Activated CD4-positive, alpha-beta T cell treated with anti-CD3 and anti-CD28 coated beads, Interleukin-10, Interleukin-2, amounts not matched to agents 100 ng/mL and 50 ng/mL, durations not matched to agents 16 hours and 8 hours (primary cell): Measurements from ENCODE around the gene CDON.

Experiments
- DNase-seq: peaks from one replicate; pipeline ENCODE4 v3.0.0-alpha.2; 2020

The CDON gene

DNA sequence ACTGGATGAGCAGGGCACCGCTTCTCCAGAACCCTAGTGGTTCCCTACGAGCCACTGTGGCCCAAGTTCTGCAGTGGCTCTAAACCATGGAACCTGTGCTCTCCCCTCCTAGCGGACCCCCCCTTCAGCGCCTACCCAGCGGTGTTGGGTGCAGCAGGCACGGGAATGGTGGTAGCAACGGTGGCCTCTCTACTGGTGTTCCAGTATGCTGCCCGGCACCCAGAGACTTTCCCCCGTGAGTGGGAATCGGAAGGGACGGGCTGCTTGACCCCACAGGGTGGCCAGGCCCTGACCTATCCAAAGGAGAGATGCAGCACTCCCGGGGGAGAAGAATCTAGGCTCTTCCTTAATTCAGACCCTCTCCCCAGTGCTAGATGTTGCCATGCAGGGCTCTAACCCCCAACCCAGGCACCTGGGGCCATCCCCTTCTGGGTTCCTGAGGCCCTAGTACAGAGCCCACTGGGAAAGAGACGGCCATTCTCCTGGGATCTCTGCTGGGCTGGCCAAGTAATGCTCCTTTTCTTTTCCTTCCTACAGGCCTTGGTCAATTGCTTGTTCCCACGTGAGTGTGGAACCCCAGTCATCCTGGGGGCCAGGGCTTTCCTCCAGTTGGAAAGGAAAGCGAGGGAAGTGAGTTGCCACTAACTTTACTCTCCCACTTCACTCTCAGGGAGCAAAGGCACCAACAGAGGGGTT, 107.6 kb downstream of the CDON start:
- no peak for DNase-seq

DNA sequence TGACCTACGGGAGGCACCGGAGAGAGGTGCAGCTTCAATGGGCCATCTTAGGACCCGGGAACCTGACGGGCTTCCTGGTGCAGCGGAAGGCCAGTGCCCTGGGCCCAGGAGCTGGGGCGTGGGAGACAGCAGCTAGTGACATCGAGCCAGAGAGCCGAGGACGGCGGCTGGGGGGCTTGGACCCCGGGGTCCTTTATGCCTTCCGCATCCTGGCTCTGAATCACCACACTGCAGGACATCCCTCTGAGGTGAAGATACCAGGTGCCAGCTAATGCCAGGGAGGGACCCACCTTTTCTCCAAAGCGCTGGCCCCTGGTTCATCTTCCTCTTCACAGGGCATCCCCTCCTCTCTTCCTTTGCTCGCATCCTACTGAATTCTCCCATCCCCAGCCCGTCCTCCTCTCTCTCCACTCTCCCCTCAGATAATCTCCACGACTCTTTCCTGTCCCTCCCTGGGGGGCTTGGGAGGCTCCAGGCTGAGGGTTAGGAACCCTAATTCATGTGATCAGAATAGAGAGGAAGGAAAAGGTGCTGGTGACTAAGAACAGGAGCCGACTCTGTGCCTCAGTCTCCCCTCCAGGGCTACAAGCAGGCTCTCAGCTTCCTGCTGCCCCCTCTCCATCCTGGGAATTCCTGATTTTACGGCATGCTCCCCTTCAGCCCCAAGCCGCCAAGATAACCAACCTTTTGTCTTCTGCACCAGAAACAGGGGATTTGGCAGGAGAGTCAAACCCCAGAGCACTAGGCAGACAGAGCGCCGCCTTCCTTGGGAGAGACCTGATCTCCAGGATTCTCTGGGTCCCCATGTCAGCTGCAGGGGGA, 108.3 kb downstream of the CDON start:
- no peak for DNase-seq

GRCh38 chr11:125953401-125953935, 109.2 kb downstream of the CDON start:
- no peak for DNase-seq

- DNase-seq = no peak
Measured at GRCh38 chr11:125952973-125953372, 109.7 kb downstream of the CDON start.

GRCh38 chr11:125952559-125952958, 110.1 kb downstream of the CDON start:
- no peak for DNase-seq

DNA sequence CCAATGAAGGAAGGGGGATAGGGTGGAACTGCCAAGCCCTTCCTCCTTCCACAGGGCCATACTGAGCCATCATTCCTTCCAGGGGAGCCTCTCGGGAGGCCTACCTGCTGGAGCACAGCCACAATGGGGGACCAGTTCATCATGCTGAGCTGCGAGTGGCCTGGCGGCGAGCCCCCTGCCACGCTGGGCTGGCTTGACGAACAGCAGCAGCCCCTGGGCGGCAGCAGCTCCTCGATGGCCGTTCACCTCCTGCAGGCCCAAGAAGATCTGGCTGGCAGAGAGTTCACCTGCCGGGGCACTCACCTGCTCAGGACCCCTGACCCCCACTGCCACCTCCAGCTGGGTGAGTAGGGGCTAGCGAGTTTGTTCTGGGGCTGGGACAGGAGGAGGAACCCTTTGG, 110.9 kb downstream of the CDON start:
- no peak for DNase-seq

DNA sequence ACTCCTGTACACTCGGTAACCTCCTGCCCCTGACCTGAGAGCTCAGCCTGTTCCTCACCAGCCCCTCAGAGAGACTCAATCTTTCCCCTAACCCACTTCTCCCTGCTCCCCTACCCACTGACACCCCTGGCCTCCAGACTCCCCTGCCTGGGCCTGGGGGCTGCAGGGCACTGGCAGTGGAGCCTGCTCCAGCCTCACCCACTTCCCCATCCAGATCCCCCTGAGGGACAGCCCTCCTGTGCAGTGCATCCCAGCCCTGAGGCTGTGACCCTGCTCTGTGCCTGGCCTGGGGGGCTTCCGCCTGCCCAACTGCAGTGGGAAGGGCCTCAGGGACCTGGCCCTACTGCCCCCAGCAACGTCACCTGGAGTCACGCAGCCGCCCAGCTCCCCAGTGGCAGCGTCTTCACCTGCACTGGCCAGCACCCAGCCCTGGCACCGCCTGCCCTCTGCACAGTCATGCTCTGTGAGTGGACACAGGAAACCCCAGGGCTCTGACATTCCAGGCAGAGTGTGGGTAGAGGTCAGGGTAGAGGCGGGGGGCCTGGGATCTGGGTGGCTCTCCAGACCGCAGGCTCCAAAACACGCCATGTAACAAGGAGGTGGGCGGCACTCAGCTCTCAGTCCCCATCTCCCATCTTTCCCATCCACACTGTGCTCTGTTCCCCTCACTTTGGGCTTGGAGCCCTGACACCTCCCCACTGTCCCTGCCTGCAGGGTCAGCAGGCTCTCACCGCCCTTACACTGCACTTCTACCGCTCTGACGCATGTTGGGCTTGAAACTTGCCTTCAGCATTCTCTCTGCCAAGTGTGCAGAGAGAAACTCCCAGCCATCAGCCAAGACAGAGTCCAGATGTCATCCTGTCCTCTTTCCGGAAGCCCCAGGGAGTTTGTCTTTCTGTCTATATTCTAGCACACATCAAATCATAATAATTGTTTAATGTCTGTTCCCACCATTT, 111.7 kb downstream of the CDON start:
- DNase-seq = no peak

DNA sequence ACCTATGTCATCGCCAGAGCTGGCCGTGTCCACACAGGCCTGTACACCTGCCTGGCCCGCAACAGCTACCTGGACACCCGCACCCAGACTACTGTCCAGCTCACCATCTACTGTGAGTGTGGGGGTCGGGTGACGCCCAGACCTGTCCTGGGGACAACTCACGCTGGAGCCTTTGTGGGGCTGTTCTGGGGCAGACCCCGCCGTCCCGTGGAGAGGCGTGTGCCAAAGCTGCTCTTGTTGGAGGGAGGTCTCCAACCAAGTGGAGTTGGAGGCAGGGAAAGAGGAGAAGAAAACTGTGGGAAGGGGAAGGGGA, 112.5 kb downstream of the CDON start:
- DNase-seq = no peak

- DNase-seq = no peak
Measured at GRCh38 chr11:125949271-125950177, 113.1 kb downstream of the CDON start.

- no peak for DNase-seq
Measured at GRCh38 chr11:125948278-125949051, 114.2 kb downstream of the CDON start.

DNA sequence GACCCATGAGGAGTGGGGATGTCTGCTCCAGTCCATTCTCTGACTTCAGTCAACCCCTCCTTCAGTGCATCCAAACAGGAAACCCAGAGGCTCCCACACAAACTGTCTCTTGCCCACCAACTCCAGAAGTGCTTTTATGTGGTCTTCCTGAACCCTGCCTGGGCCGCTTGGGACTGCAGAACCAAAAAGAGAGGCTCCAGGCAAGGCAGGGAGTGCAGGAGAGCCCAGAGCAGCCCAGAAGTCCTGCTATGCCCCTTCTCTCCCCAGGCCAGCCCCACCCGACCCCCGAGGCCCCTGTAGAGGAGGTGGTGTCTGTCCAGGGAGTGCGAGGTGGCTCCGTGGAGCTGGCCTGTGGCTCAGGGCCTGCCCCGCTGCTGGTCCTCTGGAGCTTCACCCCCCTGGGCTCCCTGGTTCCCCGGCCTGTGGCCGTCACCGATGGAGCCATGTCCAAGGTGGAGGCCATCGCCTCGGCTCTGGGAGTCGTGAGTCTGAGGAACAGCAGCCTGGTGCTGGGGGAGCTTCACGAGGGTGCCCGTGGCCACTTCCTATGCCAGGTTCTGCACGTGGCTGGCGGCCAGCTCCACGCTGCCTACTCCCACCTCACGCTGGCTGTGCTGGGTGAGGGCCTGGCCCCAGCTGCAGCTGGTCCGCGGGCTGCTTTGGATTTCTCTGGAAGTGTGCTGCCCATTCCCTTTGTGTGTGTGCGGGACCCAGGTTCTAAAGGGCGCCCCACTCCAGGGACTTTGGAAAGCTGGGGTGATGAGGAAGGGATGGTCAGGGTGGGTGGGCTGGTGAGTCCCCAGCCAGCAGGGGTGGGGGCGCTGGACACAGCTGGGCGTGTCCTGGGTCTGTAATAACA, 115.0 kb downstream of the CDON start:
- DNase-seq = no peak

- DNase-seq = no peak
Measured at GRCh38 chr11:125946712-125947418, 115.8 kb downstream of the CDON start.

- no peak for DNase-seq
Measured at GRCh38 chr11:125945797-125946520, 116.7 kb downstream of the CDON start, which contains the start of gene VSIG10L2. TSS of gene VSIG10L2 (plus strand) at chr11:125946044. CDS start at chr11:125946056, 12 bp downstream.

- DNase-seq = no peak
Measured at GRCh38 chr11:125945011-125945796, 117.5 kb downstream of the CDON start.

DNA sequence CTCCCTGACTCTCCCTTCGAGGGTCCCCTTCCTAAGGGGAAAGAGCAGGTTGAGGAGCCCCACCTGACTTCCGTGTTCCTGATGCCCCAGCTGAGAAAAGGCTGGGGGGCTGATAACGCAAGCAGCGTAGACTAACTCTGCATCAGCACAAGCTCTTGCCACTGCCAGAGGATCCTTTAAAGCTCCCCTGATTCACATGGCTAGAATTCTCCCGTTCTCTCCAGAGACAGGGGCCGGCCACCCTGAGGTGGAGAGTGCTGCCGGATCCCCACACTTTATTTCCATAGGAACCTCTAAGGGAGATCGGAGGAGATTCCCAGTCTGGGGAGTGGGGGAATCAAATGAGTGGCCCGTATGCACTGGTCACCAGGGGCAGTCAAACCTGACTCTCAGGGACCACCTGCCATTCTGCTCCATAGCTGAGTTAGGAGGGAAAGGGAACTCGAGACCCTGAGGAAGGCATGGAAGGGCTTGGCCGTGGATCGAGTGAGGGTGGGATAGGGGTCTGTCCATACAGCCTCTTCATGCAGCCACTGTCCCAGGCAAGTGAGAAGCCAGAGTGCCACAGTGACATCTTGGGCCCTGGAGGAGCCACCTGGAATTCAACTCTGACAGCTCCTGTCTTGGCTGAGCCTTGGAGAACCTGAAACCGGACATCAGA, 118.2 kb downstream of the CDON start:
- DNase-seq = no peak

- DNase-seq = no peak
Measured at GRCh38 chr11:125943661-125944349, 118.9 kb downstream of the CDON start.
